SIG-M5 treated with dmso at 0.1 percent for 504 hours (cell line): ENCODE results near the gene CENPF.
"Not testable (repeated sequence)": the region's sequence is repeated elsewhere in the genome, so short reads cannot be mapped to it uniquely, and the experiment has no call there.

Experiments used
- DNase-seq: peaks from one replicate; lab custom pipeline; 2025; ENCODE audit not compliant: unreplicated experiment; lab: John Stamatoyannopoulos, UW

Gene CENPF

GRCh38 chr1:214602764-214603657 lies at the start of gene CENPF:
TSS of gene CENPF (plus strand) at chr1:214603195. CDS start at chr1:214613755, 10,560 bp downstream.
- DNase-seq = peak; percentile 100

GRCh38 chr1:214557952-214558735 lies 44.9 kb upstream of the CENPF start:
- peak; percentile 27 for DNase-seq

- peak; percentile 43 for DNase-seq
These were observed 39.1 kb upstream of the CENPF start for GRCh38 chr1:214563881-214564280.

GRCh38 chr1:214565310-214565709 lies 37.7 kb upstream of the CENPF start:
- no peak for DNase-seq

- no peak for DNase-seq
These were observed 36.6 kb upstream of the CENPF start for GRCh38 chr1:214566158-214567104.

- DNase-seq = no peak
These were observed 35.5 kb upstream of the CENPF start for GRCh38 chr1:214567481-214567980.

- no peak for DNase-seq
These were observed 34.7 kb upstream of the CENPF start for GRCh38 chr1:214568328-214568727.

GRCh38 chr1:214569357-214570004 lies 33.5 kb upstream of the CENPF start:
- DNase-seq = no peak

GRCh38 chr1:214570442-214570841 lies 32.6 kb upstream of the CENPF start:
- DNase-seq = no peak

- no peak for DNase-seq
These were observed 31.7 kb upstream of the CENPF start for GRCh38 chr1:214571281-214571680.

GRCh38 chr1:214573386-214574318 lies 29.3 kb upstream of the CENPF start:
- no peak for DNase-seq

- DNase-seq = no peak
These were observed 28.2 kb upstream of the CENPF start for GRCh38 chr1:214574598-214575411.

GRCh38 chr1:214576120-214576519 lies 26.9 kb upstream of the CENPF start:
- DNase-seq = not testable (repeated sequence)

GRCh38 chr1:214579183-214579582 lies 23.8 kb upstream of the CENPF start:
- peak; percentile 50 for DNase-seq

- DNase-seq = no peak
These were observed 21.2 kb upstream of the CENPF start for GRCh38 chr1:214581785-214582184.

- DNase-seq = no peak
These were observed 20.6 kb upstream of the CENPF start for GRCh38 chr1:214582289-214582891.

- no peak for DNase-seq
These were observed 19.9 kb upstream of the CENPF start for GRCh38 chr1:214583113-214583512.
